HG03139 (cell line): ENCODE measurements around the gene FRG2.
"Not testable (repeated sequence)": the region's sequence is repeated elsewhere in the genome, so short reads cannot be mapped to it uniquely, and the experiment has no call there.

Experiments used
- ATAC-seq: cut with Tn5 transposase; IDR thresholded peaks from one replicate; pipeline ENCODE4 v1.9.1; 2021; ENCODE audit not compliant: unreplicated experiment

Gene FRG2

DNA sequence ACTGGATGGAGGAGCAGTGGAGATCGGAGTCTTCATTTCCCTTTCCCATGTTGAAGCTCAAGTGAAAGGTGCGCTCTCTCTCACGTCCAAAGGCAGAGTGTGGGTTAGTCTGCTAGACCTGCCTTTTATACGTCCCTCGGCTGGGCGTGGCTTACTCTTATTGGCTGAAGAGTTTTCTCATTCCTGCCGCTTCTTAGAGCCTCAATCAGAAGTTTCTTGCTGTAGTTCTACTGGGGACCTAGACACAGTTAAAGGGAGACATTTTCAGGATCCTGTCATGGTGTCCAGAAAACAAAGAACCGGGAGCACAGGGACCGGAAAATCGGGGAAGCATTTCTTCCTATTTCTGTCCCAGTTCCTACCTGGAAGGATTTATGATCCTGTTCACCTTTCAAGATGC, at the start of gene FRG2:
TSS of gene FRG2 (minus strand) at position 101 of the 400 bp plus-strand sequence. CDS start at position 49, 52 bp downstream.
- ATAC-seq: not testable (repeated sequence)

GRCh38 chr4:190068351-190068750, 41.3 kb upstream of the FRG2 start:
- not testable (repeated sequence) for ATAC-seq

DNA sequence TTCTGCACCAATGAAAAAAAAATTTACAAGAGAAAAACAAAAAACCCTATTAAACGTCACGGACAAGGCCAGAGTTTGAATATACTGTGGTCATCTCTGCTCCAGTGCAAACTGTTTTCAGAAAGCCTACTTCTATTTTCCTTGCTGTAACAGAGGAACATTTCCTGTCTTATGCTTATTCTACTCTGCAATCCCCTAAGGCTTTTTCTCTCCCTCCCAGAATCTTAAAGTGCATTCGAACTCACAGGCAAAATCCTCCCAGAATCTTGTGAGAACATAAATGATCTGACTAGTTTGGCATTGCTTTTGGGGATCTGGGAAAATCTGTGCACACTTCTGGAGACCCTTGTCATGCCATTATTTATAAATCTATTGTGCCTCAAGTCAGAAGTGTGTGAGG, 37.7 kb upstream of the FRG2 start:
- ATAC-seq: not testable (repeated sequence)

DNA sequence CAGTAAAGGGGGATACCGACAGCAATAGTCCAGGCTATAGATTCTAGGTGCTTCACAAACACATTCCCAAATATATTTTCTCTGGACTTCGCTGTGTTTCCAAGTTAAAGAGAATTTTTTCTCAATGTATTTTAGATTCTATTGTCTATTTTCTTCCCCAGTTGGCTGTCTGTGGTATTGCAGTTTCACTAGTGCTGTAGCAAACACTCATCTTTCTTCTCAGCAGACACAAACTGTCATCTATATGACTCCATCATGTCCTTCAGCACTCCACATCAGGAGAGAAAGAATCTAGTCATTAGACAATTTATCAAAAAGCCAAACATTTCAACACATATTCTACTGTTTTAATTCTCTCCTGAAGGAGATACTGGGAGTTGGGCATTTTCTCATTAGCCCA, 37.3 kb upstream of the FRG2 start, which contains the start of gene DBET:
TSS of gene DBET (plus strand) at position 161 of the 400 bp plus-strand sequence.
- ATAC-seq: not testable (repeated sequence)

DNA sequence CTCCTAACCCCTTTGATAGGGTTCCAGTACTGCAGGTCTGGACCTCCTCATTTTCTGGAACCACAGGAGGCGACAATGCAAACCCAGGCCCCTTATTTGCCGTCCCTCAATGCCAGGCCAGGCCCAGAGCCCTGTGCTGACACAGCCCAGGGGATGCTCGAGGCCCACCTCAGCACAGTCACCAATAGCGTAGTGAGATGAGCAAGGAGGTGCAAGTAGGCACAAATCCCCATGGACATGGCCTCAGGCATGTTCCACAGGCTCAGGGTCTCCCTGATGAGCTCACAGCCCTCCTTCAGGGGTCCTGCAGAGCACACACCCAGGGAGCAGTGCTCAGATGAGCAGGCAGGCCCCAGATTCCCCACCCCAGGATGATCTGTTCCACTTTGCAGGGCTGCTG, 31.9 kb upstream of the FRG2 start:
- ATAC-seq: not testable (repeated sequence)

GRCh38 chr4:190049378-190050239, 22.6 kb upstream of the FRG2 start:
- ATAC-seq: not testable (repeated sequence)

- ATAC-seq: not testable (repeated sequence)
These were observed 20.6 kb upstream of the FRG2 start for GRCh38 chr4:190047627-190048026.

GRCh38 chr4:190040873-190041272, 13.8 kb upstream of the FRG2 start:
- not testable (repeated sequence) for ATAC-seq

GRCh38 chr4:190037704-190038388, 10.8 kb upstream of the FRG2 start:
- ATAC-seq: not testable (repeated sequence)

DNA sequence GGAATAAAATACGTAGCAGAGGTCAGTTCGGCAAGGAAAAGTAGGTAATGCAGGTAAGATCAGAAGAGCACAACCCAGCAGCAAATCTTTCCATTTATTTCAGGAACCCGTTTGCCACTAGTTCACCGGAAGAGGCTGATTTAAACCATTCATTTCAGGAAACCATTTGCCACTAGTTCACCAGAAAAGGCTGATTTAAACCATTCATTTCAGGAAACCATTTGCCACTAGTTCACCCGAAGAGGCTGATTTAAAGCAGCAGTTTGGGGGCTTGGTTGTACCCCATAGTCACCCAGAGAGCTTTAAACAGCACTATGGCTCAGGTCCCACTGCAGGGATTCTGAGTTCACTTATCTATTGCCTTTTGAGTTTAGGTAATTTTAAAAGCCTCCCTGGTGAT, 4.2 kb upstream of the FRG2 start:
- ATAC-seq: not testable (repeated sequence)

DNA sequence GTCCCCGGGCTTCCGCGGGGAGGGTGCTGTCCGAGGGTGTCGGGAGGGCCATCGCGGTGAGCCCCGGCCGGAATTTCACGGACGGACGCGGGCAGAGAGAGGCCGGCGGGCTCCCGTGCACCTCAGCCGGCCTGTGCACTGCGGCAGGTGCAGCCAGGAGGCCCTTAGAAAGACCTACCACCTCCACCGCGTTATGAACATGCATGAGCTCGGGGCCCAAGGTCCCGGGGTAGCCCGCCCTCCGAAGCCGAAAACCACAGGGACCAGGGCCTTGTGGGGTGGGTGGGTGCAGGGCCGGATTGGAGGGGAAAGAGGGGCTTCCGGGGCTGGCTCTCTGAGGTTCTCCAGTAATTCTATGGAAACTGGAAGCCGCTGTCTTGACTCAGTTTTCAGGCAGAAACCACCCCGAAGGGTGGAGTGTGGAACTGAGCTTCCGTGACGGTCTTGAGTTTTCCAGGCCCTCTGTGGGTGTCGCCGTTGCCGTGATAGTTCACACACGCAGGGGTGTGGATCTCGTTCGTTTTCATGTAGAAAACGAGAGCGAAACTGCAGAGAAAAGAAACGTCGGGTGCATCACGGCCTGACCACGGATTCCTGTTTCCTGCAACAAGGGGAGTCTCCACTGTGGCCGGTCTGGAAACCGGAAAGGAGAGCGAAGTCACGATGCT, 4.3 kb downstream of the FRG2 start:
- ATAC-seq: not testable (repeated sequence)

DNA sequence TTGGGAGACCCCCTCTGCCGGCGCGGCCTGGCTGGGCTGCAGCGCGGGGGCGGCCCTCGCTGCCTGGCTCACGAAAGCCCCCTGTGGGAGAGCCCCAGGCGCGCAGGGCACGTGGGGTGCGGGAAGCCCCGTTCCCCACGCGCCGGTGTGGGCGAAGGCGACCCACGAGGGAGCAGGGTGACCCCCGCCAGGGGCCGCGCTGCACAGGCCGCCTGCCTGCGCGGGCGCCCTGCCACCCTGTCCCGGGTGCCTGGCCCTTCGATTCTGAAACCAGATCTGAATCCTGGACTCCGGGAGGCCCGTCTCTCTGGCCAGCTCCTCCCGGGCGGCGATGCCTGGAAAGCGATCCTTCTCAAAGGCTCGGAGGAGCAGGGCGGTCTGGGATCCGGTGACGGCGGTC, 5.1 kb downstream of the FRG2 start:
- ATAC-seq: not testable (repeated sequence)

- ATAC-seq: no peak
These were observed 6.0 kb downstream of the FRG2 start for GRCh38 chr4:190020790-190021717.

DNA sequence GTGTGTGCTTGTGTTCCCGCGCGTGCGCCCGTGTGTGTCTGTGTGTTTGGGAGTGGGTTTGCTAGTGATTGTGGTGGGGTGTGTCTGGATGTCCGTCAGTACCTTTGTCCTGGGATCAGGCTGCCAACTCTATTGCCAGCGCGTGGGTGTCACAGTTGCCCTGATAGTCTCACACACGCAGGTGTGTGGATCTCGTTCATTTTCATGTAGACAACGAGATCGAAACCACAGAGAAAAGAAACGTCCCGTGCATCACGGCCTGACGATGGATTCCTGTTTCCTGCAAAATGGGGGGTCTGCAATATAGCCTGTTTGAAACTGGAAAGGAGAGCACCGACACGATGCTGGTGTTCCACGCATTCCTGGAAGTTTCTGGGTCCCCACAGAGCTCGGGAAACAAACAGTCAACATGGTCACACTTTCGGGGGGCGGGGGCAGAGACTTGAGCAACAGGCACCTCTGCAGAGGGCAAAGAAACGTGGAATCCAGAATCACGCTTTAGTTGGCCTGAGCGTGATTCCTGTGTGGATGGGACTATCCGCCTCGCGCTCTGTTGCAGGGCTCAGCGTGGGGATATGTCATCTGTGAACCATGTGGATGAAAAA, 7.1 kb downstream of the FRG2 start:
- ATAC-seq: not testable (repeated sequence)

DNA sequence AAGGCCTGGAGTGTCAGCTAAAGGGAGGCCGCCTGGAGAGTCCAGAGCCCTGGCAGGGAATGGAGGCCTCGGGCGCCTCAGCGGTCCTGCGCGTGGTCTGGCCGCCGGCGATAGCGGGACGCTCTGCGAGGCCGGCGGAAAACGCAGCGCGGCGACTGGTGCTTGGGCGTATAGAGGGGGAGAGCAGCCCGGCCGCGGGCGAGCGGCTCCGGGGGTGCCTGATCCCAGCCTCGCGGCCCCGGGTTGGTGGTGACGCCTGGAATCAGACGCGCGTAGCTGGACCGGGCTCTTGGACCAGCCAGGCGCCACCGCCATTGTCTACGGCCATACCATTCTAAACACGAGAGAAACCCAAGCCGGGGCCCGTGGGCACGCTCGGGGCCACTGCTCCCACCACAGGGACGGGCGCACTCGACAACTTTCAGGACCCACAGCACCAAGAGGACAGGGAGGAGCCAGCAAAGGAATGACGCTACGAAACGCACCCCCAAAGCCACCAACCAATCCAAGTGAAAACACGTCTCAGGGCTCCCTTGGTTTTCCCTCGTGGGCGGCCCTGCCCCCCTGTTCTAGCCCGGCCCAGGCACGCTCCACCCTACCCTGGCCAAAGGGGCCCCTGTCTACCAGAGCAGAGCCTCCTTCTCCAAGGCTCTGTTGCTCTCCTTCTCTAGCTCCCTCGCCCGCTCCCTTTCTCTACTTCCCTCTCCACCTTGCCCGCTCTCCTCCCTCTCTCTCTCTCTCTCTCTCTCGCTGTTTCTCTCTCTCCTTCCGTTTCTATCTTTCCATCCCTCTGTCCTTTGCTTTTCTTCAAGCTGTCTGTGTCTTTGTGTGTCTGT, 7.8 kb downstream of the FRG2 start:
- no peak for ATAC-seq

DNA sequence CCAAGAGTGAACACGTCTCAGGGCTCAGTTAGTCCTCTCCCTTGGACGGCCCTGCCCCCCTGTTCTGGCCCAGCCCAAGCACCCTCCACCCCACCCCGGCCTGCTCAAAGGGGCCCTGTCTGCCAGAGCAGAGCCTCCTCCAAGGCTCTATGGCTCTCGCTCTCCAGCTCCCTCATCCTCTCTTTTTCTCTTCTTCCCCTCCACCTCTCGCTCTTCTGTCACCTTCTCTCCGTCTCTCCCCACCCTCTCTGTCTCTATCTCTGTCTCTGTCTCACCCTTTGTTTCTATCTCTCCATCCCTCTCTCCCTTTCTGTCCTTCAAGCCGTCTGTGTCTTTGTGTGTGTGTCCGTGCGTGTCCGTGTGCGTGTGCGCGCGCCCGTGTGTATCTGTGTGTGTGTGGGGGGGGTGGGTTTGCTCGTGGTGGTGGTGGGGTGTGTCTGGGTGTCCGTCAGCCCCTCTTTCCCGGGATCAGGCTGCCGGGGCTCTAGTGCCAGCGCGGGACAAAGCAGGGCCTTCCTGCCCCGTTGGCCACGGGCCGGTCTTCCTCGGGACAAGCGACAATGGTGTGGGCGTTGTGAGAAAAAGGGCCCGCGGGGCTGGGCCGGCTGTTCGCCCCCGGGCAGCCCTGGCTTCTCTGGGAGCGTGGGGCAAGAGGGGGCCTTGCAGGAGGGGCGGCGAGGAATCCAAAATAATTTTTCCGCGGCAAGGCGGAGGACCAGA, 8.7 kb downstream of the FRG2 start:
- ATAC-seq: no peak

DNA sequence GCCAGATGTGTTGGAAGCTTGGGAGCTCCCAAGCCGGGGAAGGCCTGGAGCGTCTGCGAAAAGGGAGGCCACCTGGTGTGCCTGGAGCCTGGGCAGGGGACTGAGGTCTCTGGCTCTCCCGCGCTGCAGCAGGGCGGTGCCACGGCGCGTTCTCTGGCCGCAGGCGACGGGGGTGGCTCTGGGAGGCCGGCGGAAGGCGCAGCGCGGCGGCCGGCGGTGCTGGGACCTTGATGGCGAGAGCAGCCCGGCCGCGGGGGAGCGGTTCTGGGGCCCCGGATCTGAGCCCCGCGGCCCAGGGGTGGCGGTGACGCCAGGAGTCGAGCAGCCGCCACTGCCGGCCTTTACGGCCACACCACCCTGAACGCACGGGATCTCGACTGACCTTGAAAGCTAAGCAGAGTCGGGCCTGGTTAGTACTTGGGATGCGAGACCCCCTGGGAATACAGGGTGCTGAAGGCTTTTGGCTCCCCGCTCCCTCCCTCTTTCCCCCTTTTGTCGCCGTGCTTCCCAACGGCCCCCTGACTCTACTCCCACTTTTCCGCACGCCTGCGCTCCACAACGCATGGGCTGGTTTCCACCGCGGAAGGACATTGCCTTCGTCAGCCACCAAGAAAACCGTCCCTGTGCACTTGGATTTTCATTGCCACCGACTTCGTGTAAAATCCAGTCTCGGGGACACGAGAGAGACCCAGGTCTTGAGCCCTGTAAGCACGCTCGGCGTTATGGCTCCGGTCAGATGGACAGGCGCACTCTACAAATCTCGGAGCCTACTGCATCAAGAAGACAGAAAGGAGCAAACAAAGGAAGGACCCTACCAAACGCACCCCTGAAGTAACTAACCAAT, 9.5 kb downstream of the FRG2 start:
- ATAC-seq: no peak
